Retinal pigment epithelial cell (primary cell): ENCODE measurements around the gene DNAH14.

ENCODE experiments used
- DNase-seq: peaks from one replicate; pipeline ENCODE4 v3.0.0-alpha.2; 2010; ENCODE audit warnings: low read depth
- H3K4me3 ChIP-seq: 2 replicates; pipeline ENCODE4 v1.5.1; 2011; ENCODE audit warnings: mild to moderate bottlenecking, low read length, control low read depth, moderate library complexity
- CTCF ChIP-seq: conservative IDR thresholded peaks from 2 replicates; pipeline ENCODE4 v1.5.1; 2011; ENCODE audit warnings: low read depth, low read length, control low read depth, inconsistent platforms

DNAH14 gene

GRCh38 chr1:225338545-225338944 is 409.1 kb downstream of the DNAH14 start:
- DNase-seq, result no peak
- H3K4me3 ChIP-seq, result no peak overlapping the region
- TF ChIP-seq CTCF, result no peak

- no peak for DNase-seq
- H3K4me3 ChIP-seq, result no peak overlapping the region
- no peak for TF ChIP-seq CTCF
These were observed 412.2 kb downstream of the DNAH14 start for GRCh38 chr1:225341642-225342041.

- no peak overlapping the region for H3K4me3 ChIP-seq
- no peak for TF ChIP-seq CTCF
- DNase-seq, result no peak
These were observed 413.2 kb downstream of the DNAH14 start for GRCh38 chr1:225342695-225343094.

- no peak for DNase-seq
- TF ChIP-seq CTCF, result peak; percentile 38
- H3K4me3 ChIP-seq, result no peak overlapping the region
These were observed 414.1 kb downstream of the DNAH14 start for GRCh38 chr1:225343618-225344017.

GRCh38 chr1:225347123-225347683 is 417.7 kb downstream of the DNAH14 start:
- no peak for TF ChIP-seq CTCF
- DNase-seq, result no peak

GRCh38 chr1:225348400-225348799 is 418.9 kb downstream of the DNAH14 start:
- no peak for DNase-seq
- TF ChIP-seq CTCF, result no peak
- H3K4me3 ChIP-seq, result no peak overlapping the region

More at GRCh38 chr1:225347123-225347683, 417.7 kb downstream of the DNAH14 start:
- H3K4me3 ChIP-seq, result no peak overlapping the region

- no peak for DNase-seq
- TF ChIP-seq CTCF, result no peak
- no peak overlapping the region for H3K4me3 ChIP-seq
These were observed 420.4 kb downstream of the DNAH14 start for GRCh38 chr1:225349826-225350225.
